Psoas muscle (tissue), 7 donors: ENCODE results near the gene NID2. TPM values are rescaled to one million over a fixed set of nuclear protein-coding genes. Genes with fewer than 3 reads are reported as not detected.

Experiments used
- polyA plus RNA-seq, 3 donors: library from polyadenylated mRNA; stranded (reverse); fragments of 200-250 nt; gene quantifications; one replicate each; pipeline ENCODE4 v1.2.3, GENCODE V29; 2013
- total RNA-seq, 4 donors: library from RNA; stranded (reverse); fragmentation: NEBNext Ultra II Directional in 2 of 4; extraction: Animal tissue kit (Norgen Biotek cat#: 25700) in 2 of 4; gene quantifications; one replicate each; pipeline versions ENCODE4 v1.2.1 to v1.2.4, GENCODE V29; 2021 to 2023
- donor health status: healthy with polysubstance abuse.
- donor health status: DM: no; HTN: no; CAD: no; lungs with moderate emphysema.
- donor health status: Bipolar disorder and iron deficiency.
- donor health status: healthy.
- donor health status: DM: no; HTN: no; CAD: no.
- donor health status: DM: no; HTN: no; CAD: no.
- donor health status: DM: yes; HTN: yes; CAD: no.

NID2 gene
- total and polyA plus RNA-seq, 7 donors = 2.2 to 12.9 (median 4.1) TPM

Other genes starting within 250 kb of the NID2 start
- 1 to 10 TPM; 2.1 to 8.2 (median 5.3) TPM for gene GNG2, start 208.4 kb downstream of the NID2 start, total RNA-seq
- 1 to 10 TPM; 1.4 to 1.7 (median 1.6) TPM for gene GNG2, start 208.4 kb downstream of the NID2 start, polyA plus RNA-seq
- 100 to 1,000 TPM; 153 to 174 (median 166) TPM for gene RTRAF, start 79.5 kb downstream of the NID2 start, total RNA-seq
- 100 to 1,000 TPM; 110 to 151 (median 135) TPM for gene RTRAF, start 79.5 kb downstream of the NID2 start, polyA plus RNA-seq
- under 1 TPM in 2 of 4 donors, not detected in 2; 0.19 to 0.39 TPM for gene PTGDR, start 198.6 kb upstream of the NID2 start, total RNA-seq
- gene PTGDR, start 198.6 kb upstream of the NID2 start, polyA plus RNA-seq = under 1 TPM; 0.09 to 0.18 (median 0.11) TPM
- under 1 TPM; 0.26 to 0.57 (median 0.33) TPM for gene PTGER2, start 245.3 kb upstream of the NID2 start, total RNA-seq
- under 1 TPM; 0.08 to 0.14 (median 0.13) TPM for gene PTGER2, start 245.3 kb upstream of the NID2 start, polyA plus RNA-seq